Measurements from ENCODE around the gene KCNG1.
A peak's percentile ranks its signal among the peaks of the same experiment; 100 is the strongest.
"Not testable (repeated sequence)": the region's sequence is repeated elsewhere in the genome, so short reads cannot be mapped to it uniquely, and the experiment has no call there.

The KCNG1 gene

GRCh38 chr20:51022803-51023616, at the start of gene KCNG1:
KCNG1 (minus strand) TSS chr20:51023107; CDS start chr20:51010338, 12,769 bp downstream.
- H3K4me3 ChIP-seq (ENCODE audit: low read depth, low read length), result peak within 1 kb of the TSS; percentile 61

GRCh38 chr20:51070621-51071020, 47.7 kb upstream of the KCNG1 start:
- H3K4me3 ChIP-seq (ENCODE audit: low read depth, low read length), result no peak overlapping the region

GRCh38 chr20:51067792-51068191, 44.9 kb upstream of the KCNG1 start:
- H3K4me3 ChIP-seq (ENCODE audit: low read depth, low read length), result no peak overlapping the region

- no peak overlapping the region for H3K4me3 ChIP-seq (ENCODE audit: low read depth, low read length)
These were observed 42.7 kb upstream of the KCNG1 start for GRCh38 chr20:51065615-51066014.

GRCh38 chr20:51064137-51064536, 41.2 kb upstream of the KCNG1 start:
- no peak overlapping the region for H3K4me3 ChIP-seq (ENCODE audit: low read depth, low read length)

- H3K4me3 ChIP-seq (ENCODE audit: low read depth, low read length), result no peak overlapping the region
These were observed 39.2 kb upstream of the KCNG1 start for GRCh38 chr20:51062065-51062464.

- no peak overlapping the region for H3K4me3 ChIP-seq (ENCODE audit: low read depth, low read length)
These were observed 38.6 kb upstream of the KCNG1 start for GRCh38 chr20:51061418-51062045.

- no peak overlapping the region for H3K4me3 ChIP-seq (ENCODE audit: low read depth, low read length)
These were observed 37.4 kb upstream of the KCNG1 start for GRCh38 chr20:51060301-51060700.

GRCh38 chr20:51059862-51060261, 37.0 kb upstream of the KCNG1 start:
- no peak overlapping the region for H3K4me3 ChIP-seq (ENCODE audit: low read depth, low read length)

- H3K4me3 ChIP-seq (ENCODE audit: low read depth, low read length), result no peak overlapping the region
These were observed 35.1 kb upstream of the KCNG1 start for GRCh38 chr20:51058017-51058416.

- H3K4me3 ChIP-seq (ENCODE audit: low read depth, low read length), result no peak overlapping the region
These were observed 31.3 kb upstream of the KCNG1 start for GRCh38 chr20:51054233-51054632.

GRCh38 chr20:51050531-51051075, 27.7 kb upstream of the KCNG1 start:
- no peak overlapping the region for H3K4me3 ChIP-seq (ENCODE audit: low read depth, low read length)

GRCh38 chr20:51046021-51046985, 23.4 kb upstream of the KCNG1 start:
- no peak overlapping the region for H3K4me3 ChIP-seq (ENCODE audit: low read depth, low read length)

GRCh38 chr20:51045492-51045891, 22.6 kb upstream of the KCNG1 start:
- not testable (repeated sequence) for H3K4me3 ChIP-seq (ENCODE audit: low read depth, low read length)

GRCh38 chr20:51044796-51045195, 21.9 kb upstream of the KCNG1 start:
- H3K4me3 ChIP-seq (ENCODE audit: low read depth, low read length), result no peak overlapping the region

GRCh38 chr20:51043811-51044210, 20.9 kb upstream of the KCNG1 start:
- no peak overlapping the region for H3K4me3 ChIP-seq (ENCODE audit: low read depth, low read length)

GRCh38 chr20:51042657-51043247, 19.8 kb upstream of the KCNG1 start:
- H3K4me3 ChIP-seq (ENCODE audit: low read depth, low read length), result no peak overlapping the region

- H3K4me3 ChIP-seq (ENCODE audit: low read depth, low read length), result no peak overlapping the region
These were observed 19.2 kb upstream of the KCNG1 start for GRCh38 chr20:51042064-51042463.

GRCh38 chr20:51037532-51038115, 14.7 kb upstream of the KCNG1 start:
- H3K4me3 ChIP-seq (ENCODE audit: low read depth, low read length), result no peak overlapping the region

- no peak overlapping the region for H3K4me3 ChIP-seq (ENCODE audit: low read depth, low read length)
These were observed 14.1 kb upstream of the KCNG1 start for GRCh38 chr20:51036827-51037531.
